Measurements from ENCODE around the gene INTS7. TPM values are rescaled to one million over a fixed set of nuclear protein-coding genes. Genes with fewer than 3 reads are reported as not detected.

INTS7 gene
- total and polyA plus RNA-seq, 9 of the 15 experiments (the other 6 are each of a cell fraction or from before 2014, with no cell fraction given): 27.3 to 68.4 (median 40.4) TPM

DNA sequence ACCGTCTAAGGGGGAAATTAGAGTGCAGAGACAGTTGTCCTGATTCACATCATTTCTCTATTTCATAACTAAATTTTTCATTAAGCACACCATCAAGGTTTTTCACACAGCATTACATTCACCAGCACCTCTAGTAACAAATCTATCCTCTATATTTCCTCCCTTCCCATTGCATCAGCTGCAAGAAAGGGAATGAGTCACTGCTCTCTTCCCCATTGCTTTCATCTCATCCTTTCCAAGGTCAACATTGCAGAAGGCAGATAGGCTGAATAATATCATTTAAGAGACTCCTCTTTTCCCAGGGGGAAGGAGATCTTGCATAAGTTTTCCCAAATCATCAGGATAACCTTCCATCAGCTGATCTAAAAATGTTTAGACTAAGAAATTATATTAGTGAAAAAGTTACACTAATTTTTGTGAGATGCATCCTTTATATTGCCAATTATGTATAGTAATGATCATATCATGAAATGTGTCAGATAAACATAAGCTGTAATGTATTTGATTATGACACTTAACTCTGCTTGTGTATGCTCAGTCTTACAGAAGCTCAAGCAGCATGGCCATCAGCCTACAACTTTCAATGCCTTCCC is 4.3 kb downstream of the INTS7 start (continued):
- TF ChIP-seq TCF3 (CRISPR knock-in tag; IDR thresholded peaks at IDR 0.05) (peak; percentile 45; the same call in 1 of the 2 replicates), FOXJ2 (tag; IDR thresholded peaks at IDR 0.05) (0 out of 2 replicates have a peak, but pooled peaks have one; percentile 37), ZEB2 (IDR thresholded peaks at IDR 0.05) (peak; percentile 62; the same call in 1 of the 2 replicates), CBFA2T3 (IDR thresholded peaks at IDR 0.05) (0 out of 2 replicates have a peak, but pooled peaks have one; percentile 20), MEIS2 (IDR thresholded peaks at IDR 0.05; ENCODE audit: partially characterized antibody) (peak; percentile 46), PHF21A (IDR thresholded peaks at IDR 0.05; ENCODE audit: borderline replicate concordance, low read depth) (no peak), SIN3B (IDR thresholded peaks at IDR 0.05; ENCODE audit: low read depth) (no peak)
- TF ChIP-seq, protein P1, sequence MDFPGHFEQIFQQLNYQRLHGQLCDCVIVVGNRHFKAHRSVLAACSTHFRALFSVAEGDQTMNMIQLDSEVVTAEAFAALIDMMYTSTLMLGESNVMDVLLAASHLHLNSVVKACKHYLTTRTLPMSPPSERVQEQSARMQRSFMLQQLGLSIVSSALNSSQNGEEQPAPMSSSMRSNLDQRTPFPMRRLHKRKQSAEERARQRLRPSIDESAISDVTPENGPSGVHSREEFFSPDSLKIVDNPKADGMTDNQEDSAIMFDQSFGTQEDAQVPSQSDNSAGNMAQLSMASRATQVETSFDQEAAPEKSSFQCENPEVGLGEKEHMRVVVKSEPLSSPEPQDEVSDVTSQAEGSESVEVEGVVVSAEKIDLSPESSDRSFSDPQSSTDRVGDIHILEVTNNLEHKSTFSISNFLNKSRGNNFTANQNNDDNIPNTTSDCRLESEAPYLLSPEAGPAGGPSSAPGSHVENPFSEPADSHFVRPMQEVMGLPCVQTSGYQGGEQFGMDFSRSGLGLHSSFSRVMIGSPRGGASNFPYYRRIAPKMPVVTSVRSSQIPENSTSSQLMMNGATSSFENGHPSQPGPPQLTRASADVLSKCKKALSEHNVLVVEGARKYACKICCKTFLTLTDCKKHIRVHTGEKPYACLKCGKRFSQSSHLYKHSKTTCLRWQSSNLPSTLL (IDR thresholded peaks at IDR 0.05): no peak
- TF ChIP-seq, protein P2, sequence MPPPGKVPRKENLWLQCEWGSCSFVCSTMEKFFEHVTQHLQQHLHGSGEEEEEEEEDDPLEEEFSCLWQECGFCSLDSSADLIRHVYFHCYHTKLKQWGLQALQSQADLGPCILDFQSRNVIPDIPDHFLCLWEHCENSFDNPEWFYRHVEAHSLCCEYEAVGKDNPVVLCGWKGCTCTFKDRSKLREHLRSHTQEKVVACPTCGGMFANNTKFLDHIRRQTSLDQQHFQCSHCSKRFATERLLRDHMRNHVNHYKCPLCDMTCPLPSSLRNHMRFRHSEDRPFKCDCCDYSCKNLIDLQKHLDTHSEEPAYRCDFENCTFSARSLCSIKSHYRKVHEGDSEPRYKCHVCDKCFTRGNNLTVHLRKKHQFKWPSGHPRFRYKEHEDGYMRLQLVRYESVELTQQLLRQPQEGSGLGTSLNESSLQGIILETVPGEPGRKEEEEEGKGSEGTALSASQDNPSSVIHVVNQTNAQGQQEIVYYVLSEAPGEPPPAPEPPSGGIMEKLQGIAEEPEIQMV (tag; conservative IDR thresholded peaks at IDR 0.05; ENCODE audit: low read depth): no peak
- TF ChIP-seq, protein P3, sequence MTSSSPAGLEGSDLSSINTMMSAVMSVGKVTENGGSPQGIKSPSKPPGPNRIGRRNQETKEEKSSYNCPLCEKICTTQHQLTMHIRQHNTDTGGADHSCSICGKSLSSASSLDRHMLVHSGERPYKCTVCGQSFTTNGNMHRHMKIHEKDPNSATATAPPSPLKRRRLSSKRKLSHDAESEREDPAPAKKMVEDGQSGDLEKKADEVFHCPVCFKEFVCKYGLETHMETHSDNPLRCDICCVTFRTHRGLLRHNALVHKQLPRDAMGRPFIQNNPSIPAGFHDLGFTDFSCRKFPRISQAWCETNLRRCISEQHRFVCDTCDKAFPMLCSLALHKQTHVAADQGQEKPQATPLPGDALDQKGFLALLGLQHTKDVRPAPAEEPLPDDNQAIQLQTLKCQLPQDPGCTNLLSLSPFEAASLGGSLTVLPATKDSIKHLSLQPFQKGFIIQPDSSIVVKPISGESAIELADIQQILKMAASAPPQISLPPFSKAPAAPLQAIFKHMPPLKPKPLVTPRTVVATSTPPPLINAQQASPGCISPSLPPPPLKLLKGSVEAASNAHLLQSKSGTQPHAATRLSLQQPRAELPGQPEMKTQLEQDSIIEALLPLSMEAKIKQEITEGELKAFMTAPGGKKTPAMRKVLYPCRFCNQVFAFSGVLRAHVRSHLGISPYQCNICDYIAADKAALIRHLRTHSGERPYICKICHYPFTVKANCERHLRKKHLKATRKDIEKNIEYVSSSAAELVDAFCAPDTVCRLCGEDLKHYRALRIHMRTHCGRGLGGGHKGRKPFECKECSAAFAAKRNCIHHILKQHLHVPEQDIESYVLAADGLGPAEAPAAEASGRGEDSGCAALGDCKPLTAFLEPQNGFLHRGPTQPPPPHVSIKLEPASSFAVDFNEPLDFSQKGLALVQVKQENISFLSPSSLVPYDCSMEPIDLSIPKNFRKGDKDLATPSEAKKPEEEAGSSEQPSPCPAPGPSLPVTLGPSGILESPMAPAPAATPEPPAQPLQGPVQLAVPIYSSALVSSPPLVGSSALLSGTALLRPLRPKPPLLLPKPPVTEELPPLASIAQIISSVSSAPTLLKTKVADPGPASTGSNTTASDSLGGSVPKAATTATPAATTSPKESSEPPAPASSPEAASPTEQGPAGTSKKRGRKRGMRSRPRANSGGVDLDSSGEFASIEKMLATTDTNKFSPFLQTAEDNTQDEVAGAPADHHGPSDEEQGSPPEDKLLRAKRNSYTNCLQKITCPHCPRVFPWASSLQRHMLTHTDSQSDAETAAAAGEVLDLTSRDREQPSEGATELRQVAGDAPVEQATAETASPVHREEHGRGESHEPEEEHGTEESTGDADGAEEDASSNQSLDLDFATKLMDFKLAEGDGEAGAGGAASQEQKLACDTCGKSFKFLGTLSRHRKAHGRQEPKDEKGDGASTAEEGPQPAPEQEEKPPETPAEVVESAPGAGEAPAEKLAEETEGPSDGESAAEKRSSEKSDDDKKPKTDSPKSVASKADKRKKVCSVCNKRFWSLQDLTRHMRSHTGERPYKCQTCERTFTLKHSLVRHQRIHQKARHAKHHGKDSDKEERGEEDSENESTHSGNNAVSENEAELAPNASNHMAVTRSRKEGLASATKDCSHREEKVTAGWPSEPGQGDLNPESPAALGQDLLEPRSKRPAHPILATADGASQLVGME (CRISPR knock-in tag; IDR thresholded peaks at IDR 0.05): peak; percentile 46; the same call in 1 of the 2 replicates
- TF ChIP-seq, protein P4, sequence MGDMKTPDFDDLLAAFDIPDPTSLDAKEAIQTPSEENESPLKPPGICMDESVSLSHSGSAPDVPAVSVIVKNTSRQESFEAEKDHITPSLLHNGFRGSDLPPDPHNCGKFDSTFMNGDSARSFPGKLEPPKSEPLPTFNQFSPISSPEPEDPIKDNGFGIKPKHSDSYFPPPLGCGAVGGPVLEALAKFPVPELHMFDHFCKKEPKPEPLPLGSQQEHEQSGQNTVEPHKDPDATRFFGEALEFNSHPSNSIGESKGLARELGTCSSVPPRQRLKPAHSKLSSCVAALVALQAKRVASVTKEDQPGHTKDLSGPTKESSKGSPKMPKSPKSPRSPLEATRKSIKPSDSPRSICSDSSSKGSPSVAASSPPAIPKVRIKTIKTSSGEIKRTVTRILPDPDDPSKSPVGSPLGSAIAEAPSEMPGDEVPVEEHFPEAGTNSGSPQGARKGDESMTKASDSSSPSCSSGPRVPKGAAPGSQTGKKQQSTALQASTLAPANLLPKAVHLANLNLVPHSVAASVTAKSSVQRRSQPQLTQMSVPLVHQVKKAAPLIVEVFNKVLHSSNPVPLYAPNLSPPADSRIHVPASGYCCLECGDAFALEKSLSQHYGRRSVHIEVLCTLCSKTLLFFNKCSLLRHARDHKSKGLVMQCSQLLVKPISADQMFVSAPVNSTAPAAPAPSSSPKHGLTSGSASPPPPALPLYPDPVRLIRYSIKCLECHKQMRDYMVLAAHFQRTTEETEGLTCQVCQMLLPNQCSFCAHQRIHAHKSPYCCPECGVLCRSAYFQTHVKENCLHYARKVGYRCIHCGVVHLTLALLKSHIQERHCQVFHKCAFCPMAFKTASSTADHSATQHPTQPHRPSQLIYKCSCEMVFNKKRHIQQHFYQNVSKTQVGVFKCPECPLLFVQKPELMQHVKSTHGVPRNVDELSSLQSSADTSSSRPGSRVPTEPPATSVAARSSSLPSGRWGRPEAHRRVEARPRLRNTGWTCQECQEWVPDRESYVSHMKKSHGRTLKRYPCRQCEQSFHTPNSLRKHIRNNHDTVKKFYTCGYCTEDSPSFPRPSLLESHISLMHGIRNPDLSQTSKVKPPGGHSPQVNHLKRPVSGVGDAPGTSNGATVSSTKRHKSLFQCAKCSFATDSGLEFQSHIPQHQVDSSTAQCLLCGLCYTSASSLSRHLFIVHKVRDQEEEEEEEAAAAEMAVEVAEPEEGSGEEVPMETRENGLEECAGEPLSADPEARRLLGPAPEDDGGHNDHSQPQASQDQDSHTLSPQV (IDR thresholded peaks at IDR 0.05): 0 out of 2 replicates have a peak, but pooled peaks have one; percentile 36

Data from K562 (cell line).